Measurements from ENCODE around the gene NCOA5.

NCOA5 gene

DNA sequence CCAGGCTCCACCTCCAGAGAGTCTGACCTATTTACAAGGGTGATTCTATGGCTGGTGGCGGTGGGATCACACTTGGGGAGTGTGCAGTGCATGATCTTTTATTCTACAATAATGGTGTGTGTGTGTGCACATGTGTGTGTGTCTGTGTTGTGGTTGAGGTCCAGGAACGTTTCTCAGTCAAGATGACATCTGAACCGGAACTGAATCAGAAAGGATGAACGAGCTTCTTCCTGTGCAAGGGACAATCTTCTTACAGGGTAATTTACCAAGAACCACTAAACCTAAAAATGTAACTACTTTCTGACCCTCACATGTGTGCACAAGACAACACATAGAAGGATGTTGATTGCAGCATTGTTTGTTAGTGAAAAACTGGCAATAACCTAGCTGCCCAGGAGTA, 72.5 kb downstream of the NCOA5 start:
- DNase-seq (ENCODE audit: low spot score), result no peak

DNA sequence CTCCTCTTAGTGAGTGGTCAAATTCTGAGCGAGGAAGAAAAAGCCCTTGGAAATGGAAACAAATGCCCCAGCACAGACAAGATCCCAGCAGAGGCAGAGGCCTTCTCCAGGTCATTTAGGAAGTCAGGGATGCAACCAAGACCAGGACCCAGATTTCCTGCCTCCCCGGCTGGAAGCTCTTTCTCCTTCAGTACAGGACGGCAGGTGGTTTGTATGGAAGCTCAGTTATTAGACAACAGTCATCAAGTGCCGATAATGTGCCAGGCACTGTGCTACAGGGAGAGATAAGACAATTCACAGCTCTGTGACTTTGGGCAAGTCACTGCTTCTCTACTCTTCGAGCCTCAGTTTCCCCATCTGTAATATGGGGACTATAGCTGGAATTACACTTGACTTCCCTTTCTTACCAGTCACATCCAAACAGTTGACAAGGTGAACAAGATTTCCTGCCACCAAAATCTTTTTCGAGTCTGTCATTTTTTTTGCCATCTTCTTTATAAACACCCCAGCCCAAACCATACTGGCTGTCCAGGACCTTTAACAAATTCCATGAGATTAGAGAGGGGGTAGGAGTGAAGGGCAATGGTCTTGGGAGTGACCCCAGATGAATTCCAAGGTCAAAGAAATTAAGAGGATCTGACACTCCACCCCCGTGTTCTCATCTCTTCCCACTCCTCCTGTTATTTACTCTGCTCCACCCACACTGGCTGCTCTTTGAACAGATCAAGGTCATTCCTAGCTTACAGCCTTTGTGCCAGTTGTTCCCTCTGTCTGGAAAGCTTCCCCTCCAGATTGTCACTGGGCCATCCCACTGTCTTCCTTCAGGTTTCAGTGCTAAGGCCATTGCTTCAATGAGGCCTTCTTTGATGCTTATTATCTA, 75.0 kb downstream of the NCOA5 start:
- DNase-seq (ENCODE audit: low spot score), result no peak

DNA sequence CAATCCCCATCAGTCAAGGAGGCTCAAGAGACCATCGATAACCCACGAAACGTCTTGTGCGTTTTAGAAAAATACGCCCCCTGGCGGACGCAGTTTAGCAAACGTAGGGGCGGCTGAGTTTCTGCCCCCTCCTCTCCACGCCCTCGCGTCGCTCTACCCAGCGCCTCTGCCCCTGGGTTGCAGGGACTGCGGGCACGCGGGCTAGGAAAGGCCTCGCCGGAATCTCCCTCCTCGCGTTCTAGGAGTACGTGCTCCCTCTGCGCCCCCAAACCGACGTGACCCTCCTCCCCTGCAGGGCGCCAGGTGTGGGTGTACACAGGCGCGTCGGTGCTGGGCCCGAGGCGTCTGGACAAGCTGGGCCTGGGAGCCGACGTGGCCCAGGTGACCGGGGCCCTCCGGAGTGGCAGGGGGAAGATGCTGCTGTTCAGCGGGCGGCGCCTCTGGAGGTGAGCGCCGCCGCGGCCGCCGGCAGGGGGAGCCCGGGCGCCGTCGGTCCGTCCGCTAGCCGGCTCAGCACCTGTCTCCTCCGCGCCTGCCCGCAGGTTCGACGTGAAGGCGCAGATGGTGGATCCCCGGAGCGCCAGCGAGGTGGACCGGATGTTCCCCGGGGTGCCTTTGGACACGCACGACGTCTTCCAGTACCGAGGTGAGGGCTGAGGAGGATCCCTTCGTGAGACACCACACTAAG, 75.8 kb downstream of the NCOA5 start:
- DNase-seq (ENCODE audit: low spot score), result peak; percentile 80

GRCh38 chr20:46013322-46013828, 76.4 kb downstream of the NCOA5 start:
- no peak for DNase-seq (ENCODE audit: low spot score)

DNA sequence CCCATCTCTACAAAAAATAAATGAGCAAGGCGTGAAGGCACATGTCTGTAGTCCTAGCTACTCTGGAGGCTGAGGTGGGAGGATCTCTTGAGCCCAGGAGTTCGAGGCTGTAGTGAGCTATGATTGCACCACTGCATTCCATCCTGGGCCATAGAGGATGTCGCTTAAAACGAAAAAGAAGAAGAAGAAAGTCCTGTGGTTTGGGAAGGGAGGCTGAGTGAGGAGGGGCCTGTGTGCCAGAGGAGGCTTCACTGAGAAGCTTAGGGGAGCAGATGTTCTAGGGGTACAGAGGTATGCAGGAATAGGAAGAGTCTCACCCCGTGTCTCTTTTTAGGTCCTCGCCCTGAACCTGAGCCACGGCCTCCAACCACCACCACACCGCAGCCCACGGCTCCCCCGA, 76.8 kb downstream of the NCOA5 start:
- no peak for DNase-seq (ENCODE audit: low spot score)

- peak; percentile 90 for DNase-seq (ENCODE audit: low spot score)
Measured at GRCh38 chr20:46011631-46012482, 77.9 kb downstream of the NCOA5 start.

Measured in SK-N-DZ (cell line).